NCI-H69 (cell line): ENCODE measurements around the gene SOAT2.
"Not testable (repeated sequence)": the region's sequence is repeated elsewhere in the genome, so short reads cannot be mapped to it uniquely, and the experiment has no call there.

ENCODE experiments used
- DNase-seq: peaks from one replicate; lab custom pipeline; 2025; lab: John Stamatoyannopoulos, UW

SOAT2 gene

DNA sequence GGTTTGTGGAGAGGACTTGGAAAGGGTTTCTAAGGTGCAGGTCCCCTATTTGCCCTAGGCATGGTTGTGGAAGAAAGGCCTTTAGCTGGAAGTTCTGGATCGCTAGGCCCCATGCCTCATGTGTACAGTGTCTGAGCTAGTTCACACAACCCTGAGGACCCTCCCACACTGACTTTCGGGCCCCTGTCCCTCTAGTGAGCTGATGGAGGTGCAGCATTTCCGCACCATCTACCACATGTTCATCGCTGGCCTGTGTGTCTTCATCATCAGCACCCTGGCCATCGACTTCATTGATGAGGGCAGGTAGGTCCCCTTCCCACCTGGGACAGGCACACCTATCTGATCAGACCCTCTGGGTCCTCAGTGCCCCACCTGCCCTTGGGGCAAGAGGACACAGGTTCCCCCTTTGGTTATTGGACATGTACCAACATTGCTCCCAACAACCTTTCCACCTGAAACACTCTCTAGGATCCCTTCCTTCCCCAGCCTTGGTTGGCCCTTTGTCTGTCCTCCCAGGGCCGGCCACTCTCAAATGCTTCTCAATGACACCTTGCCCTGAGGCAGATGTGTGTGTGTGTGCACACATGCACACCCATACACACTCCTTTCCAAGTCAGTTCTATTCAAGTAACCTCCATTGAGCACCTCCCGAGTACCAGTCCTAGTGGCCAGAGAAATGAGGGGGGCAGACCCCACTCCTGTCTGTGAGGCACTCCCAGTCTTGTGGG, 2.6 kb downstream of the SOAT2 start:
- no peak for DNase-seq

GRCh38 chr12:53107122-53107521, 3.8 kb downstream of the SOAT2 start:
- DNase-seq: no peak

- not testable (repeated sequence) for DNase-seq
Observed at GRCh38 chr12:53112431-53112830, 9.1 kb downstream of the SOAT2 start.

- no peak for DNase-seq
Observed at GRCh38 chr12:53113136-53113705, 9.9 kb downstream of the SOAT2 start.

DNA sequence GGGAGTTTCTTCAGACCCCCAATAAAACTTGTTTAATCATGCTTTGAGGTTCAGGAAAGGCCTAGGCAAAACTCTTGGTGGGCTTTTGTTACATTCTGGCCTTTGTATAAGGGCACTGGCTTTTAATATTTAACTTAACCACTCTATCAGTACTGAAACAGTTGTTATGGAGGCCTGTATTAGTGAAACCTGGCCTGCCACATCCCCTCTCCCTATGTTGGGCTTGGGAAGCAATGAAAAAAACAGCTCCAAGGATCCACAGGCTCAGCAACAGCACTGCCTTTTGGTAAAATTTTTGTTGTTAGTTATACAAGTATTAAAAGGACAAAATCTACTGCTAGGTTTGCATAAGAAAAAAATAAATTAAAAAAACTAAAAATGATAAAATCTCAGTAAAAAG, 10.7 kb downstream of the SOAT2 start:
- DNase-seq: no peak

DNA sequence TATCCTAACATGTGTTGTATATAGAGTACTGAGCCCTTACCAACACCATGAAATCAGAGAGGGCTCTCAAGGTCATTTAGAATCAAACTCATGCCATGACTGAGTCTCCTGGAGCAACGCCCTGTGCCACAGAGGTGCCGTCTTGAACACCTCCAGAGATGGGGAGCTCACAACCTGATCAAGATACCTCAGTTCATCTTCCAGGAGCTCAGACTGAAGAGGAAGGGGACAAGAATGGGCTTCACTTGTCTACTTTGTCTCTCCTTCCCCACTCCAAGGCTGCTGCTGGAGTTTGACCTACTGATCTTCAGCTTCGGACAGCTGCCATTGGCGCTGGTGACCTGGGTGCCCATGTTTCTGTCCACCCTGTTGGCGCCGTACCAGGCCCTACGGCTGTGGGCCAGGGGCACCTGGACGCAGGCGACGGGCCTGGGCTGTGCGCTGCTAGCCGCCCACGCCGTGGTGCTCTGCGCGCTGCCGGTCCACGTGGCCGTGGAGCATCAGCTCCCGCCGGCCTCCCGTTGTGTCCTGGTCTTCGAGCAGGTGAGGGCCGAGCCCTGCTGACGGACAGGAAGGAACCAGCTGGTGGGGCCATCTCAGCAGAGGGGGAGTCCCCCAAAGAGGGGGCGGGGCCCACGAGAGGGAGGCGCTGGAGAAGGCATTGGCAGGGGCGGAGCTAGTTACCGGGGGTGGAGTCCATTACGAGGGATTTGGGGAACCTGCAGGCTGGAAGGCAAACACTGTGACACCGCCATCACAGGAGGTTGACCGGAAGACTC, 12.0 kb downstream of the SOAT2 start:
- no peak for DNase-seq

DNA sequence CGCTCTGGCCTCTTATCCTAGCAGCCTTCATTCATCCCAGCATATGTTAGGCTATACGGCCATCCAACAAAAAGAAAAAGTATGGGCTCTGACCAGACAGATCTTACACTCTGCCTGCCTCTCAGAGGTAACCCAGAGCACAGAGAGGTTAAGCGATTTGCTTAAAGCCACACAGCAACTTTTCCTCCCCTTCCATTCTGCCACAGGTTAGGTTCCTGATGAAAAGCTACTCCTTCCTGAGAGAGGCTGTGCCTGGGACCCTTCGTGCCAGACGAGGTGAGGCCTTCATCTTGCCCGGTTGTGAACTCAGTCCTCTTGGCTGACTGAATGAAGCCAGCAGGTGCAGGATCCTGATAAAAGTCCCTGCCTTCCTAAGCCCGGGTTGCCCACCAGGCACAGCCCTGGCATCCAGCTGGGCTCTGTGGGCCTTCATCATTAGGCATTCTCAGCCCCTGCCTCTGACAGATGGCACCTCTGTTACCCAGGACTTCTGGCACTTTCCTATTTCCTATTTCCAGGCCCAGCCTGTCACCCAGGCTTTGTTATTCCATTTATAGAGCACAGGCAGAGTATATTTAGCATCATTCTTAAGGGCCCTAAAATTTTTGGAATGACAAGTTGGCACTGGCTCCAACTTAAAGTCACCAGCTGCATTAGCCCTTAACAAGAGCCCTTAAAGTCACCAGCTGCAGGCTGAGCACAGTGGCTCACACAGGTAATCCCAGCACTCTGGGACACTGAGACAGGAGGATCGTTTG, 12.8 kb downstream of the SOAT2 start:
- peak; percentile 15 for DNase-seq

DNA sequence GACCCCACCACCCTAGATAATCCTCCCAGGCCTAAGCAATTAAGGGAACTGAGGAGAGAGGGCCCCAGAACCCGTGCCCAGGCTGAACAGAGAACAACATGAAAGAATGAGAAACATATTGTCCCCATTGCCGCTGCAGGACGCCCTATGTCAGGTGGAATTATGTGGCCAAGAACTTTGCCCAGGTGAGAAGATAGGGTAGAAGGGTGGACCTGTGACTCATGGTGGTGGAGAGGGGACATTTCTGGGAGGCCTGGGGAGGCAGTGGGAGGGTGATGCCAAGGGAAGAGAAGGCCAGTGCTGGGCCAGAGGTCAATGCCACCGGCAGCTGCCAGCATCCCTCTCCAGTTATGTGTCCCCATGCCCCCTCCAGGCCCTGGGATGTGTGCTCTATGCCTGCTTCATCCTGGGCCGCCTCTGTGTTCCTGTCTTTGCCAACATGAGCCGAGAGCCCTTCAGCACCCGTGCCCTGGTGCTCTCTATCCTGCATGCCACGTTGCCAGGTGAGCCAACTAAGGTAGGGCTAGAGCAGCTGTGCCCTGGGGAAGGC, 15.5 kb downstream of the SOAT2 start:
- no peak for DNase-seq

DNA sequence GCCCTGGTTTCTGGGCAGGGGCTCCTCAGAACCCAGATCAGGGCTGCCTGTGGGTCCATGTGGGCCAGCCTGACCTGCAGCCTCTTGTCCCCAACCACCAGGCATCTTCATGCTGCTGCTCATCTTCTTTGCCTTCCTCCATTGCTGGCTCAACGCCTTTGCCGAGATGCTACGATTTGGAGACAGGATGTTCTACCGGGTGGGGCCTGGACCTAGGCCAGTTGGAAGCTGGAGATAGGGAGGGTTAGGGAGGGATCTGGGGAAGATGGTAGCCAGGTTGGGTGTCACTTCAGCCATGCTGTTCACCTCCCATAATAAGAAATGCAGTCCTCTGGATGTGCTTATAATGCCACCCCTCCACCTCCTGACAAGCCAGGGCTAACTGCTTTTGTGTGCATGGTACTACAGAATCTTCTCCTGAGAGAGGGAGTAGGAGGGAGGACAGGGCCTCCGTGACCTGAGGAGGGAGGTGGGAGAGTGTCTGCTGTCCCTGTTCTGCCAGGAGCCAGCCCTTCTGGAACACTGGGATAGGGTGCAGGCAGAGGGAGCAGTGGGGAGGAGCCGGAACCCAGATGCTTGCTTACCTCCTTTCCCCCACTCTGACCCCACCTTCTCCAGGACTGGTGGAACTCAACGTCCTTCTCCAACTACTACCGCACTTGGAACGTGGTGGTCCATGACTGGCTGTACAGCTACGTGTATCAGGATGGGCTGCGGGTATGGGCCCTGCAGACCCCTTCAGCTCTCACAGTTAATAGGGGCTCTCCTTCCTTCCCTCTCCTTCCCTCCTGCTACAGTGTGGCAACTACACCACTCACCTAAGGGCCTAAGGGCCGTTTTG, 17.6 kb downstream of the SOAT2 start:
- DNase-seq: no peak

DNA sequence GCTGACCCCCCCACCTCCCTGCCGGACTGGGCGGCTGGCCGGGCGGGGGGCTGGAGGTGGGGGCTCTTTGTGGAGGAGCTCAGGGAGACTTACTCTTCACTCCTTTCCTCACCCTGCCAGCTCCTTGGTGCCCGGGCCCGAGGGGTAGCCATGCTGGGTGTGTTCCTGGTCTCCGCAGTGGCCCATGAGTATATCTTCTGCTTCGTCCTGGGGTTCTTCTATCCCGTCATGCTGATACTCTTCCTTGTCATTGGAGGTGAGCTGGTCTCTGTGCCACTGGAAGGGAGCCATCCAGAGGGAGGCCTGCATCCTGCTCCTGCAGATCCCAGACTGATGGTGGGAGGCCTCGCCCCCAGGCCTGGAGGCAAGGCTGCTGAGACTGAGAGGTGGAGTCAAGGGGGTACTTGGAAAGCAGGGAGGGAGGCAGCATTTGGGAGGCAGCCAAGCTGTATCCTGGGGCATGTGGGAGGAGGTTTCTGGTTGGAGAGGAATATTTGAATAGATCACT, 19.7 kb downstream of the SOAT2 start:
- DNase-seq: peak; percentile 72

DNA sequence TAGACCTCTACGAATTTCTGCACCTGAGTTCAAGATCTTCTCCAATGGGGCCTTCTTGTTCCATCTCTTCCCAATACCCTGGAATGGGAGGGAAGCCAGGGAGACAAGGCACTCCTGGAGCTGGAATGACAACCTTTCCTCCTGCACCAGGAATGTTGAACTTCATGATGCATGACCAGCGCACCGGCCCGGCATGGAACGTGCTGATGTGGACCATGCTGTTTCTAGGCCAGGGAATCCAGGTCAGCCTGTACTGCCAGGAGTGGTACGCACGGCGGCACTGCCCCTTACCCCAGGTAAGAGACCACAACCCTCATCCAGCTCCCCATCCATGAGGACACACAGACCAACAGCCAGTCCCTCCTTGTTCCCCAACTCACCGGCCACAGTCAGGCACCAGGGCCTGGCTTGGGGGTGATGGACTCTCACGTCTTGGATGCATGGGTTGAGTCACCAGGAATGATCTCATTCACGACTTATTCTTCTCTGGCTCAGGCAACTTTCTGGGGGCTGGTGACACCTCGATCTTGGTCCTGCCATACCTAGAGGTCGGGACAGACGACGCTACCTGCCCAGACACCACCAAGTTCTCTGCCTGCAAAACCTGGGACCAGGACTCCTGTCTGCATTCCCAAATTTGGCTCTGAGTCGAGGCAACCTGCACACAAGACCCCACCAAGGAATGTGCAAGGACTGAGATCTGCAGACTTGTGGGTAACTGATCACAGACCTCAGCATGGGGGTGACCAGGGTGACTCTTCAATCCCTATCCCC, 20.5 kb downstream of the SOAT2 start:
- DNase-seq: no peak

- no peak for DNase-seq
Observed at GRCh38 chr12:53124352-53124723, 21.1 kb downstream of the SOAT2 start.

GRCh38 chr12:53127169-53127568, 23.9 kb downstream of the SOAT2 start:
- DNase-seq: no peak

GRCh38 chr12:53128780-53129569, 25.7 kb downstream of the SOAT2 start:
- DNase-seq: no peak

DNA sequence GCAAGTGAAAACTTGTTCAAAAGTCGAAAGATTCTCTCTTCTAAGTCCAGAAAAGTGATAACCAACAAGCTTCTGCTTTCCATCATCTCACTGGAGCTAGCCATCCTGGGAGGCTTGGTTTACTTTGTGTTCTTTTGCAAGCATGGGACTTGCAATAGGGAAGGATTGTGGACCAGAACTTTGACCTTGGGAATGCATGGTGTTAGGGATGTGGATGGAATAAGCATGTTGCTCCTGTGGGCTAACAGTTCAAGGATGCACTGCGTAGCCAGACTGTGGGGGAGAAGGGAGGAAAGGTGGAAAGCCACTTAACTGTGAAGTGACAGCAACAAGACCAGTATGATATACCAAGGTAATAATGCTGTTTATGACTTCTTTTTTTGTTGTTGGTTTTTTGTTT, 28.6 kb downstream of the SOAT2 start:
- no peak for DNase-seq

DNA sequence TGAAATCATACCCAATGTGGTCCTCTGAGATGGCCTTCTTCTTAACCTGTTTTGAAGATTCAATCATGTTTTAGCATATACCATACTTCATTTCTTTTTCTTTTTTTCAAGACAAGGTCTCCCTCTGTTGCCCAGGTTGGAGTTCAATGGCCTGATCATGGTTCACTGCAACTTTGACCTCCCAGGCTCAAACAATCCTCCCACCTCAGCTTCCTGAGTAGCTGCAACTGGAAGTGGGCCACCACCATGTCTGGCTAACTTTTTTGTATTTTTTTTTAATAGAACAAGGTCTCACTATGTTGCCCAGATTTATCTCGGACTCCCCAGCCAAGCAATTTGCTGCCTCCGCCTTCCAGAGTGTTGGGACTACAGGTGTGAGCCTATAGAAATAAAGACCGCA, 30.4 kb downstream of the SOAT2 start:
- DNase-seq: no peak

DNA sequence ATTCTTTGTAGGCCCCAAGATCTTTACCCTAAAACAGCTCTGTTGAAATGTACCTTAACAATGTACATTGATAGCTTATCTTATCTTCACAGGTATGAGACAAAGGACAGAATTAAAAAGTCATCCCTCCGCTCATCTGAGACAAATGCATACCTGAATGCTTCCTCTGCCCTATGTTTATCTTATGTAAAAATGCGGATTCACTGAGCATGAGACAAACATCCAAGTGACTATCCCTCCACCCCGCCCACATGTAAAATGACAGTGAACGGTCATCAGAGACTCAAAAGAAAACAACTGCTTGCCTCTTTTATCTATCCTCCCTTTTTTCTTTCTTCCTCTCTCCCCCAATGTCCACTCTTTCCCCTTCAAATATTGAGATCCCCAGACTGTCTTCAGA, 40.1 kb downstream of the SOAT2 start:
- DNase-seq: no peak

GRCh38 chr12:53145383-53146260, 42.3 kb downstream of the SOAT2 start:
- DNase-seq: no peak

GRCh38 chr12:53147181-53147580, 43.9 kb downstream of the SOAT2 start:
- DNase-seq: no peak
